ENCODE measurements around the gene HGF.

DNA sequence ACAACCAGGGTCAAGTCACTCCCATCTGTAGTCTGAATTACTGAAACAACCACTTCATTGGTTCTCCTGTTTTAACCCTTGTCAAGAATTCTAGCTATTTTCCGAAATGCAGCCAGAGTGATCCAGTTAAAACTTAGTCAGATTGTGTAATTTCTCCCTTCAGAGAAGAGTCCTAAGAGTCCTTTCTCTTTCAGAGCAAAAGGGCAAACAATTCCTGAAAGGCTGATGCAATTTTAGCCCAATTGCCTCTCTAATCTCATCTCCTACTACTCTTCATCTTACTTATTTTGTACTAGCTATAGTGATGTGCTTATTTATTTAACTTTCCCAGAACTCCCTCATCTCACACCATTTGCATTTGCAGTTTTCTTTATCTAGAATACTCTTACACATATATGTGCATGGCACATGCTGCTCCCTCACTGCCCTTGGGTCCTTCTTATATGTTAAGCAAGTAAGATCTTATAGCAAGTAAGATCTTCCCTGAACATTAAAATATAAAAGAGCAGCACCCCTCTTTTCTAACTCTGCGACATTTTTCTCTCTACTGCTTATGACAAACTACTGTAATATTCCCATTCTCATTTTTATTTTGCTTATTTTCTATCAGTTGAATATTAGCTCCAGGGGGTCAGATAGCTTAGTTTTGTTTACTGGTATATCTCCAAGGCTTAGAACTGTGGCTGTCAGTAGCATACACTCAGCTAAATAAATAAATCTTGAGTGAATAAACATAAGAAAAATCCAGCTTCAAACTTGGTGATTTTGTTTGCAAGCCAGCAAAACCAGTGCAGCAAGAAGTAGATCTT lies 44.6 kb downstream of the HGF start:
- TF ChIP-seq, protein P1, sequence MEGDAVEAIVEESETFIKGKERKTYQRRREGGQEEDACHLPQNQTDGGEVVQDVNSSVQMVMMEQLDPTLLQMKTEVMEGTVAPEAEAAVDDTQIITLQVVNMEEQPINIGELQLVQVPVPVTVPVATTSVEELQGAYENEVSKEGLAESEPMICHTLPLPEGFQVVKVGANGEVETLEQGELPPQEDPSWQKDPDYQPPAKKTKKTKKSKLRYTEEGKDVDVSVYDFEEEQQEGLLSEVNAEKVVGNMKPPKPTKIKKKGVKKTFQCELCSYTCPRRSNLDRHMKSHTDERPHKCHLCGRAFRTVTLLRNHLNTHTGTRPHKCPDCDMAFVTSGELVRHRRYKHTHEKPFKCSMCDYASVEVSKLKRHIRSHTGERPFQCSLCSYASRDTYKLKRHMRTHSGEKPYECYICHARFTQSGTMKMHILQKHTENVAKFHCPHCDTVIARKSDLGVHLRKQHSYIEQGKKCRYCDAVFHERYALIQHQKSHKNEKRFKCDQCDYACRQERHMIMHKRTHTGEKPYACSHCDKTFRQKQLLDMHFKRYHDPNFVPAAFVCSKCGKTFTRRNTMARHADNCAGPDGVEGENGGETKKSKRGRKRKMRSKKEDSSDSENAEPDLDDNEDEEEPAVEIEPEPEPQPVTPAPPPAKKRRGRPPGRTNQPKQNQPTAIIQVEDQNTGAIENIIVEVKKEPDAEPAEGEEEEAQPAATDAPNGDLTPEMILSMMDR (IDR thresholded peaks at IDR 0.05), result no peak
- no peak for TF ChIP-seq EZH2 (IDR thresholded peaks at IDR 0.05; ENCODE audit: borderline replicate concordance, insufficient read depth, low read depth, low read length, poor library complexity, severe bottlenecking)

Data from B cell (primary cell).